Measurements from ENCODE around the gene NPIPB2. TPM values are rescaled to one million over a fixed set of nuclear protein-coding genes. Genes with fewer than 3 reads are reported as not detected.

The NPIPB2 gene
- total and polyA plus RNA-seq, 10 of the 15 experiments (the other 5 are each of a cell fraction or from before 2014, with no cell fraction given) = 1.9 to 29.3 (median 10.8) TPM

DNA sequence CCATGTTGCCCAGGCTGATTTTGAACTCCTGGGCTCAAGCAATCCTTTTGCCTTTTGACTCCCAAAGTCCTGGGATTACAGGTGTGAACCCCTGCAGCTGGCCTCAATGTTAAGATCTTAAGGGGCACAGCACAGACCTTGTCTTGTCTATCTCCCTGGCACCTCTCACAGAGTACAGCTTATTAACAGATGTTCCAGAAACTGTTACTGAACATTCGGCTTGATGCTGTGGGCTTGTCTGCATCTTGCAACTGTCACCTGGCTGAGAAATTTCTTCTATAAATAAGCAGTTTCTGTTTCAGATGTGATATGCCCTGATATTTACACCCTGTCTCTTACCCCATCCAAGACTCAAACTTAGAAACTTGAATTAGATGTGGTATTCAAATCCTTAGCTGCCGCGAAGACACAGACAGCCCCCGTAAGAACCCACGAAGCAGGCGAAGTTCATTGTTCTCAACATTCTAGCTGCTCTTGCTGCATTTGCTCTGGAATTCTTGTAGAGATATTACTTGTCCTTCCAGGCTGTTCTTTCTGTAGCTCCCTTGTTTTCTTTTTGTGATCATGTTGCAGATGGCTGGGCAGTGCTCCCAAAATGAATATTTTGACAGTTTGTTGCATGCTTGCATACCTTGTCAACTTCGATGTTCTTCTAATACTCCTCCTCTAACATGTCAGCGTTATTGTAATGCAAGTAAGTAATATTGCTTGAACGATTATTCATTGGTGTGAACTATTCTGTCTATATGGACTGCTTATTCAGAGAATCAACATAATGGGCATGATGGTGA lies 23.1 kb upstream of the NPIPB2 start, which contains the start of gene TNFRSF17:
TSS of gene TNFRSF17 (plus strand) at position 450 of the 791 bp plus-strand sequence. CDS start at position 565, 115 bp downstream.
- H3K4me1 ChIP-seq (ENCODE audit: control insufficient read depth, insufficient read depth, low read length) = peaks cover 30% of the 10 kb centered on the region
- ChIA-PET POLR2A (interaction anchor here (0.5 to 9.6 kb wide), 12 partner anchors 14 to 248 kb away, joined by 3 to 171 read pairs (median 5); partner anchors contain the start of gene SNX29), CTCF (interaction anchor here (0.8 to 8.5 kb wide), 8 partner anchors 14 to 103 kb away, joined by 3 to 73 read pairs (median 4); partner anchors contain the start of gene SNX29), SMC1A (ENCODE audit: uncharacterized antibody, unreplicated experiment) (interaction anchor here (0.6 to 7.9 kb wide), 18 partner anchors 8 to 103 kb away, joined by 3 to 162 read pairs (median 6); partner anchors contain the start of gene SNX29), RAD21 (ENCODE audit: unreplicated experiment) (interaction anchor here (0.7 to 8.0 kb wide), 9 partner anchors 14 to 1024 kb away, joined by 3 to 162 read pairs (median 10); partner anchors contain the start of gene SNX29)
- no peak within 1 kb of the TSS for H2AFZ ChIP-seq (ENCODE audit: control insufficient read depth, low read depth, low read length)
- H3K9ac ChIP-seq (ENCODE audit: control insufficient read depth, insufficient read depth, low read length) = peak within 1 kb of the TSS; percentile 68
- DNase-seq (ENCODE audit: low read depth, low spot score) (peak; percentile 94), FAIRE-seq (peak; percentile 82), ATAC-seq (peak; percentile 70)
- H3K9me3 ChIP-seq (replicated peaks; ENCODE audit: control insufficient read depth, insufficient read depth, low read length) = no peaks in the 10 kb centered on the region
- intact Hi-C loops (cut with micrococcal nuclease; ENCODE audit: unreplicated experiment) (loop anchor here (1.0 to 10.0 kb wide), 3 partner anchors 15 to 60 kb away; no protein-coding TSS in a partner anchor), in situ Hi-C loops (cut with MboI) (no loop called here)
- H3K4me3 ChIP-seq = peak within 1 kb of the TSS; percentile 78
- H3K4me2 ChIP-seq (ENCODE audit: control insufficient read depth, insufficient read depth) = peak within 1 kb of the TSS; percentile 88
- under 1% methylated on average over 9 of the region's 9 CpGs for WGBS (ENCODE audit: insufficient coverage, insufficient replicate concordance, low lambda C conversion rate, missing lambda C conversion rate)
- H4K20me1 ChIP-seq (ENCODE audit: control insufficient read depth, insufficient read depth) = no peaks in the 10 kb centered on the region
- peaks cover 0 to 17% of the 10 kb centered on the region in 2 experiments; a peak in 3 of 4 replicates for H3K36me3 ChIP-seq (ENCODE audit: control insufficient read depth in 2 of 2, insufficient read depth in 2 of 2, low read length in 1 of 2)
- TSS peak; percentile 86 for BruUV-seq (replicated peaks)
- H3K27ac ChIP-seq (ENCODE audit: control insufficient read depth, insufficient read depth) = peak within 1 kb of the TSS; percentile 95
- H3K79me2 ChIP-seq (ENCODE audit: control insufficient read depth, insufficient read depth, low read length) = peaks cover 33% of the 10 kb centered on the region
- no peaks in the 10 kb centered on the region for H3K27me3 ChIP-seq (replicated peaks in 1 of 2; ENCODE audit: control insufficient read depth in 2 of 2, insufficient read depth in 2 of 2, low read length in 1 of 2)
- TF ChIP-seq RELA (IDR thresholded peaks at IDR 0.05; ENCODE audit: borderline replicate concordance, partially characterized antibody) (no peak), BRCA1 (IDR thresholded peaks at IDR 0.05; ENCODE audit: low read depth, low read length) (no peak), FOXK2 (IDR thresholded peaks at IDR 0.05) (peak; percentile 73), BACH1 (IDR thresholded peaks at IDR 0.05; ENCODE audit: borderline replicate concordance) (no peak), IKZF1 (conservative IDR thresholded peaks at IDR 0.05) (peak; percentile 82), JUNB (IDR thresholded peaks at IDR 0.05) (peak; percentile 74), ZNF384 (IDR thresholded peaks at IDR 0.05; ENCODE audit: borderline replicate concordance, low read depth, low read length) (no peak; the same call in 1 of the 2 replicates), ASH2L (IDR thresholded peaks at IDR 0.05; ENCODE audit: borderline replicate concordance, low read depth) (no peak), TCF7 (IDR thresholded peaks at IDR 0.05; ENCODE audit: borderline replicate concordance) (no peak)
- TF ChIP-seq, protein P1, sequence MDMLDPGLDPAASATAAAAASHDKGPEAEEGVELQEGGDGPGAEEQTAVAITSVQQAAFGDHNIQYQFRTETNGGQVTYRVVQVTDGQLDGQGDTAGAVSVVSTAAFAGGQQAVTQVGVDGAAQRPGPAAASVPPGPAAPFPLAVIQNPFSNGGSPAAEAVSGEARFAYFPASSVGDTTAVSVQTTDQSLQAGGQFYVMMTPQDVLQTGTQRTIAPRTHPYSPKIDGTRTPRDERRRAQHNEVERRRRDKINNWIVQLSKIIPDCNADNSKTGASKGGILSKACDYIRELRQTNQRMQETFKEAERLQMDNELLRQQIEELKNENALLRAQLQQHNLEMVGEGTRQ (IDR thresholded peaks at IDR 0.05; ENCODE audit: borderline replicate concordance, low read depth, low read length) = no peak
- TF ChIP-seq, protein P2, sequence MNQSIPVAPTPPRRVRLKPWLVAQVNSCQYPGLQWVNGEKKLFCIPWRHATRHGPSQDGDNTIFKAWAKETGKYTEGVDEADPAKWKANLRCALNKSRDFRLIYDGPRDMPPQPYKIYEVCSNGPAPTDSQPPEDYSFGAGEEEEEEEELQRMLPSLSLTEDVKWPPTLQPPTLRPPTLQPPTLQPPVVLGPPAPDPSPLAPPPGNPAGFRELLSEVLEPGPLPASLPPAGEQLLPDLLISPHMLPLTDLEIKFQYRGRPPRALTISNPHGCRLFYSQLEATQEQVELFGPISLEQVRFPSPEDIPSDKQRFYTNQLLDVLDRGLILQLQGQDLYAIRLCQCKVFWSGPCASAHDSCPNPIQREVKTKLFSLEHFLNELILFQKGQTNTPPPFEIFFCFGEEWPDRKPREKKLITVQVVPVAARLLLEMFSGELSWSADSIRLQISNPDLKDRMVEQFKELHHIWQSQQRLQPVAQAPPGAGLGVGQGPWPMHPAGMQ (IDR thresholded peaks at IDR 0.05; ENCODE audit: borderline replicate concordance) = no peak
- TF ChIP-seq, protein P3, sequence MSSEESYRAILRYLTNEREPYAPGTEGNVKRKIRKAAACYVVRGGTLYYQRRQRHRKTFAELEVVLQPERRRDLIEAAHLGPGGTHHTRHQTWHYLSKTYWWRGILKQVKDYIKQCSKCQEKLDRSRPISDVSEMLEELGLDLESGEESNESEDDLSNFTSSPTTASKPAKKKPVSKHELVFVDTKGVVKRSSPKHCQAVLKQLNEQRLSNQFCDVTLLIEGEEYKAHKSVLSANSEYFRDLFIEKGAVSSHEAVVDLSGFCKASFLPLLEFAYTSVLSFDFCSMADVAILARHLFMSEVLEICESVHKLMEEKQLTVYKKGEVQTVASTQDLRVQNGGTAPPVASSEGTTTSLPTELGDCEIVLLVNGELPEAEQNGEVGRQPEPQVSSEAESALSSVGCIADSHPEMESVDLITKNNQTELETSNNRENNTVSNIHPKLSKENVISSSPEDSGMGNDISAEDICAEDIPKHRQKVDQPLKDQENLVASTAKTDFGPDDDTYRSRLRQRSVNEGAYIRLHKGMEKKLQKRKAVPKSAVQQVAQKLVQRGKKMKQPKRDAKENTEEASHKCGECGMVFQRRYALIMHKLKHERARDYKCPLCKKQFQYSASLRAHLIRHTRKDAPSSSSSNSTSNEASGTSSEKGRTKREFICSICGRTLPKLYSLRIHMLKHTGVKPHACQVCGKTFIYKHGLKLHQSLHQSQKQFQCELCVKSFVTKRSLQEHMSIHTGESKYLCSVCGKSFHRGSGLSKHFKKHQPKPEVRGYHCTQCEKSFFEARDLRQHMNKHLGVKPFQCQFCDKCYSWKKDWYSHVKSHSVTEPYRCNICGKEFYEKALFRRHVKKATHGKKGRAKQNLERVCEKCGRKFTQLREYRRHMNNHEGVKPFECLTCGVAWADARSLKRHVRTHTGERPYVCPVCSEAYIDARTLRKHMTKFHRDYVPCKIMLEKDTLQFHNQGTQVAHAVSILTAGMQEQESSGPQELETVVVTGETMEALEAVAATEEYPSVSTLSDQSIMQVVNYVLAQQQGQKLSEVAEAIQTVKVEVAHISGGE (CRISPR knock-in tag; IDR thresholded peaks at IDR 0.05) = no peak
- TF ChIP-seq, protein P4, sequence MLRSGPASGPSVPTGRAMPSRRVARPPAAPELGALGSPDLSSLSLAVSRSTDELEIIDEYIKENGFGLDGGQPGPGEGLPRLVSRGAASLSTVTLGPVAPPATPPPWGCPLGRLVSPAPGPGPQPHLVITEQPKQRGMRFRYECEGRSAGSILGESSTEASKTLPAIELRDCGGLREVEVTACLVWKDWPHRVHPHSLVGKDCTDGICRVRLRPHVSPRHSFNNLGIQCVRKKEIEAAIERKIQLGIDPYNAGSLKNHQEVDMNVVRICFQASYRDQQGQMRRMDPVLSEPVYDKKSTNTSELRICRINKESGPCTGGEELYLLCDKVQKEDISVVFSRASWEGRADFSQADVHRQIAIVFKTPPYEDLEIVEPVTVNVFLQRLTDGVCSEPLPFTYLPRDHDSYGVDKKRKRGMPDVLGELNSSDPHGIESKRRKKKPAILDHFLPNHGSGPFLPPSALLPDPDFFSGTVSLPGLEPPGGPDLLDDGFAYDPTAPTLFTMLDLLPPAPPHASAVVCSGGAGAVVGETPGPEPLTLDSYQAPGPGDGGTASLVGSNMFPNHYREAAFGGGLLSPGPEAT (IDR thresholded peaks at IDR 0.05; ENCODE audit: low read depth) = peak; percentile 67; the same call in 1 of the 2 replicates
- TF ChIP-seq, protein P5, sequence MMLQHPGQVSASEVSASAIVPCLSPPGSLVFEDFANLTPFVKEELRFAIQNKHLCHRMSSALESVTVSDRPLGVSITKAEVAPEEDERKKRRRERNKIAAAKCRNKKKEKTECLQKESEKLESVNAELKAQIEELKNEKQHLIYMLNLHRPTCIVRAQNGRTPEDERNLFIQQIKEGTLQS (IDR thresholded peaks at IDR 0.05; ENCODE audit: borderline replicate concordance, extremely low read depth, low read depth, low read length) = no peak

Measured in GM12878 (cell line).